Panc1 (cell line): ENCODE results near the gene TENM3. TPM values are rescaled to one million over a fixed set of nuclear protein-coding genes. Genes with fewer than 3 reads are reported as not detected.

ENCODE experiments used
- ATAC-seq: fragments of 200-7000 bp; cut with Tn5 transposase; 2 replicates; pipeline ENCODE4 v1.9.1; 2020; ENCODE audit warnings: mild to moderate bottlenecking, moderate library complexity
- BruUV-seq: library from RNA; stranded (reverse); fragments of 400-500 nt; replicated peaks from 2 replicates; lab custom pipeline; 2021; lab: Mats Ljungman, UMichigan
- CTCF ChIA-PET: fragments of 300-600 bp; sonication (Branson Sonifier 250); formaldehyde crosslinking; loops from one replicate; lab custom pipeline; 2022; ENCODE audit warnings: antibody characterized with exemption; lab: Charles Lee
- POLR2A ChIA-PET: fragments of 300-600 bp; sonication (Branson Sonifier 250); formaldehyde crosslinking; loops from one replicate; lab custom pipeline; 2022; ENCODE audit warnings: antibody characterized with exemption; lab: Charles Lee
- DNase-seq: peaks from one replicate; pipeline ENCODE4 v3.0.0-alpha.2; 2010; ENCODE audit warnings: low read depth, low spot score
- H3K27ac ChIP-seq: 2 replicates; pipeline ENCODE4 v1.5.1; 2011; ENCODE audit warnings: mild to moderate bottlenecking, low read length, inconsistent platforms
- H3K27me3 ChIP-seq: fragments of 200-500 bp; sonication (Bioruptor generic); 2 replicates; pipeline ENCODE4 v1.6.0; 2014; ENCODE audit warnings: low read length, inconsistent platforms; ENCODE audit not compliant: control insufficient read depth, insufficient read depth
- H3K36me3 ChIP-seq: fragments of 200-500 bp; sonication (Bioruptor generic); 2 replicates; pipeline ENCODE4 v1.5.1; 2014; ENCODE audit warnings: inconsistent platforms, mild to moderate bottlenecking, low read length, moderate library complexity; ENCODE audit not compliant: control insufficient read depth, insufficient read depth
- H3K4me1 ChIP-seq: 2 replicates; pipeline ENCODE4 v1.5.1; 2011; ENCODE audit warnings: inconsistent platforms, mild to moderate bottlenecking, low read length, moderate library complexity; ENCODE audit not compliant: control insufficient read depth, insufficient read depth
- H3K4me3 ChIP-seq, 2 experiments: 2 replicates each; pipeline ENCODE4 v1.5.1; 2011 to 2012; ENCODE audit warnings: low read depth in 2 of 2, low read length in 2 of 2, mild to moderate bottlenecking in 2 of 2, inconsistent platforms in 1 of 2, moderate library complexity in 1 of 2
- H3K9me3 ChIP-seq: fragments of 200-500 bp; sonication (Bioruptor generic); 2 replicates; pipeline ENCODE4 v1.5.1; 2014; ENCODE audit warnings: low read depth, mild to moderate bottlenecking, inconsistent platforms, low read length, moderate library complexity; ENCODE audit not compliant: control insufficient read depth, insufficient read depth
- POLR2AphosphoS5 ChIP-seq: IDR thresholded peaks from 2 replicates; pipeline ENCODE4 v1.6.1; 2012; ENCODE audit warnings: mild to moderate bottlenecking, low read depth, low read length, moderate library complexity
- SIN3A ChIP-seq: IDR thresholded peaks from 2 replicates; pipeline ENCODE4 v1.6.1; 2012; ENCODE audit warnings: low read depth, mild to moderate bottlenecking, low read length, moderate library complexity, borderline replicate concordance; ENCODE audit not compliant: insufficient read depth
- TCF7L2 ChIP-seq: IDR thresholded peaks from 2 replicates; pipeline ENCODE4 v1.6.1; 2011; ENCODE audit warnings: mild to moderate bottlenecking, low read depth, low read length, inconsistent platforms
- in situ Hi-C: cut with HindIII; loops from 2 replicates; pipeline ENCODE4 v1.10.0; 2016; ENCODE audit warnings: low sequenced_read_pairs, low pct_unique_long_range_greater_than_20kb
- intact Hi-C: fragments of 100-400 bp; cut with micrococcal nuclease; formaldehyde crosslinking; loops from one replicate; pipeline ENCODE4 v1.10.0; 2022; ENCODE audit not compliant: unreplicated experiment
- total RNA-seq: library from RNA; stranded (reverse); gene quantifications from one replicate; pipeline ENCODE4 v1.2.1, GENCODE V29; 2021; ENCODE audit not compliant: unreplicated experiment
- TF ChIP-seq, protein P1 (sequence below), 2 experiments: IDR thresholded peaks; 2 replicates each; pipeline ENCODE4 v1.6.1; 2011 to 2012; ENCODE audit warnings: low read depth in 2 of 2, control low read depth in 1 of 2, low read length in 1 of 2, mild to moderate bottlenecking in 1 of 2, moderate library complexity in 1 of 2; ENCODE audit not compliant: insufficient read depth in 1 of 2
- TF ChIP-seq, protein P2 (sequence below): fragments of 450-650 bp; IDR thresholded peaks from 2 replicates; pipeline ENCODE4 v1.5.1; 2017; ENCODE audit warnings: mild to moderate bottlenecking

TENM3 gene
- total RNA-seq, 1 experiment from 2014 or later: 0.95 TPM

DNA sequence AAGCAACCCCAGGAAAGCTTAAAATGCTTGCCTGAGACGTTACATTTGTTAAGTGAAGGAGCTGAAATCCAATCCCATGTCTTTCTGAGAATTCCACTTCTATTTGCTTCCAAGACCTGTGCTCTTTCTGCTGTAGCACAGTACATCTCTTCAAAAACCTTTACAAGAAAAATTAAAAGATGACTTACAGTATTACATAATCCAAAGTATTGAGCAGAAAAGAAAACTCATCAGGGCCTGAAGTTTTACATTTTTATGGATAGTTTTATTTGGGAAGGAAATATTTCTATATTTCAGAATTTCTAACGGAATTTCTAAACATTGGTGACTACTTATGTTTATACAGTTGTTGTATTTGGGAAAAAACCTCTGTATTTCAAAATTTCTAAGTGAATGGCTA, 276.3 kb downstream of the TENM3 start:
- CTCF ChIA-PET: no interaction called here

DNA sequence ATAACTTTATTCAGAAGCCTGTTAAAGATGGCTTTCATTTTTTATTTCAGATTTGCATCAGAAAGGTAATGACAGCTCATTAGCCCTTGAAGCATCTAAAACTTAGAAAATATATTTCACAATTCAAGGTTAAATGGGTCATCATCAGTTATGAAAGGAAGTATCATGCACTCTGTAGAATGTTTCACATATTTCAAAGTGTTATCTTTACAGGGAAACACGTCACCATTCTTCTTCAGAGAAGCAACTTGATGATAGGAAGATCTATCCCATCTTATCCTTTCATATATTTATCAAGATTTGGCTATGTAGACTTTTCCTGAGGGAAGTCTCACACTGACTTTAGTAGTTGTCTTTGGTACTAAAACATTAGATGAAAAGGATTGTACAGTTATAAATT, 277.8 kb downstream of the TENM3 start:
- in situ Hi-C loops (no loop called here), intact Hi-C loops (no loop called here)
- Histone ChIP-seq H3K27me3 (no peaks in the 10 kb centered on the region), H3K4me1 (no peaks in the 10 kb centered on the region), H3K9me3 (no peaks in the 10 kb centered on the region), H3K4me3 (no peak overlapping the region), H3K36me3 (no peaks in the 10 kb centered on the region), H3K27ac (no peak overlapping the region)
- ATAC-seq: no peak
- BruUV-seq: no TSS peak
- DNase-seq: no peak
- TF ChIP-seq TCF7L2: no peak
- no peak for TF ChIP-seq POLR2AphosphoS5
- TF ChIP-seq, protein P1, sequence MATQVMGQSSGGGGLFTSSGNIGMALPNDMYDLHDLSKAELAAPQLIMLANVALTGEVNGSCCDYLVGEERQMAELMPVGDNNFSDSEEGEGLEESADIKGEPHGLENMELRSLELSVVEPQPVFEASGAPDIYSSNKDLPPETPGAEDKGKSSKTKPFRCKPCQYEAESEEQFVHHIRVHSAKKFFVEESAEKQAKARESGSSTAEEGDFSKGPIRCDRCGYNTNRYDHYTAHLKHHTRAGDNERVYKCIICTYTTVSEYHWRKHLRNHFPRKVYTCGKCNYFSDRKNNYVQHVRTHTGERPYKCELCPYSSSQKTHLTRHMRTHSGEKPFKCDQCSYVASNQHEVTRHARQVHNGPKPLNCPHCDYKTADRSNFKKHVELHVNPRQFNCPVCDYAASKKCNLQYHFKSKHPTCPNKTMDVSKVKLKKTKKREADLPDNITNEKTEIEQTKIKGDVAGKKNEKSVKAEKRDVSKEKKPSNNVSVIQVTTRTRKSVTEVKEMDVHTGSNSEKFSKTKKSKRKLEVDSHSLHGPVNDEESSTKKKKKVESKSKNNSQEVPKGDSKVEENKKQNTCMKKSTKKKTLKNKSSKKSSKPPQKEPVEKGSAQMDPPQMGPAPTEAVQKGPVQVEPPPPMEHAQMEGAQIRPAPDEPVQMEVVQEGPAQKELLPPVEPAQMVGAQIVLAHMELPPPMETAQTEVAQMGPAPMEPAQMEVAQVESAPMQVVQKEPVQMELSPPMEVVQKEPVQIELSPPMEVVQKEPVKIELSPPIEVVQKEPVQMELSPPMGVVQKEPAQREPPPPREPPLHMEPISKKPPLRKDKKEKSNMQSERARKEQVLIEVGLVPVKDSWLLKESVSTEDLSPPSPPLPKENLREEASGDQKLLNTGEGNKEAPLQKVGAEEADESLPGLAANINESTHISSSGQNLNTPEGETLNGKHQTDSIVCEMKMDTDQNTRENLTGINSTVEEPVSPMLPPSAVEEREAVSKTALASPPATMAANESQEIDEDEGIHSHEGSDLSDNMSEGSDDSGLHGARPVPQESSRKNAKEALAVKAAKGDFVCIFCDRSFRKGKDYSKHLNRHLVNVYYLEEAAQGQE (IDR thresholded peaks at IDR 0.05; ENCODE audit: insufficient read depth in 1 of 2, low read depth in 2 of 2, low read length in 1 of 2): no peak
- TF ChIP-seq, protein P2, sequence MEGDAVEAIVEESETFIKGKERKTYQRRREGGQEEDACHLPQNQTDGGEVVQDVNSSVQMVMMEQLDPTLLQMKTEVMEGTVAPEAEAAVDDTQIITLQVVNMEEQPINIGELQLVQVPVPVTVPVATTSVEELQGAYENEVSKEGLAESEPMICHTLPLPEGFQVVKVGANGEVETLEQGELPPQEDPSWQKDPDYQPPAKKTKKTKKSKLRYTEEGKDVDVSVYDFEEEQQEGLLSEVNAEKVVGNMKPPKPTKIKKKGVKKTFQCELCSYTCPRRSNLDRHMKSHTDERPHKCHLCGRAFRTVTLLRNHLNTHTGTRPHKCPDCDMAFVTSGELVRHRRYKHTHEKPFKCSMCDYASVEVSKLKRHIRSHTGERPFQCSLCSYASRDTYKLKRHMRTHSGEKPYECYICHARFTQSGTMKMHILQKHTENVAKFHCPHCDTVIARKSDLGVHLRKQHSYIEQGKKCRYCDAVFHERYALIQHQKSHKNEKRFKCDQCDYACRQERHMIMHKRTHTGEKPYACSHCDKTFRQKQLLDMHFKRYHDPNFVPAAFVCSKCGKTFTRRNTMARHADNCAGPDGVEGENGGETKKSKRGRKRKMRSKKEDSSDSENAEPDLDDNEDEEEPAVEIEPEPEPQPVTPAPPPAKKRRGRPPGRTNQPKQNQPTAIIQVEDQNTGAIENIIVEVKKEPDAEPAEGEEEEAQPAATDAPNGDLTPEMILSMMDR: no peak
- no peak for TF ChIP-seq SIN3A
- CTCF ChIA-PET: no interaction called here
- POLR2A ChIA-PET: no interaction called here

More for the DNA sequence above, 276.3 kb downstream of the TENM3 start:
- no TSS peak for BruUV-seq
- H3K27ac ChIP-seq: no peak overlapping the region
- intact Hi-C loops: no loop called here
- no peaks in the 10 kb centered on the region for H3K9me3 ChIP-seq
- H3K4me1 ChIP-seq: no peaks in the 10 kb centered on the region
- POLR2A ChIA-PET: no interaction called here
- H3K27me3 ChIP-seq: no peaks in the 10 kb centered on the region
- in situ Hi-C loops: no loop called here
- DNase-seq: no peak
- TF ChIP-seq, protein P2: no peak
- TF ChIP-seq, protein P1 (IDR thresholded peaks at IDR 0.05; ENCODE audit: insufficient read depth in 1 of 2, low read depth in 2 of 2, low read length in 1 of 2): no peak
- TF ChIP-seq SIN3A (no peak), POLR2AphosphoS5 (no peak), TCF7L2 (no peak)
- ATAC-seq: no peak
- no peak overlapping the region for H3K4me3 ChIP-seq
- H3K36me3 ChIP-seq: no peaks in the 10 kb centered on the region
